ENCODE results near the gene TMIE. TPM values are rescaled to one million over a fixed set of nuclear protein-coding genes. Genes with fewer than 3 reads are reported as not detected.

TMIE gene
- total and polyA plus RNA-seq, 2 donors (not counting 1 experiment from before 2014, with no cell fraction given): 0.27 to 2.0 TPM

- Histone ChIP-seq H3K27me3 (ENCODE audit: control insufficient read depth, insufficient read depth, low read length) (no peaks in the 10 kb centered on the region), H3K9ac (ENCODE audit: insufficient read depth, low read length) (no peak overlapping the region), H3K4me3 (replicated peaks in 1 of 4; ENCODE audit: control extremely low read depth in 1 of 4, insufficient read depth in 1 of 4, low read depth in 3 of 4, low read length in 4 of 4) (no peak overlapping the region), H3K4me2 (ENCODE audit: extremely low read depth, insufficient read depth, low read length) (no peak overlapping the region), H3K79me2 (ENCODE audit: control insufficient read depth, insufficient read depth, low read length) (no peaks in the 10 kb centered on the region), H3K27ac (ENCODE audit: insufficient read depth, low read length) (no peak overlapping the region), H3K4me1 (ENCODE audit: control insufficient read depth, extremely low read depth, insufficient read depth, low read length) (no peaks in the 10 kb centered on the region), H4K20me1 (ENCODE audit: control insufficient read depth, extremely low read depth, insufficient read depth, low read length) (no peaks in the 10 kb centered on the region), H3K36me3 (ENCODE audit: control insufficient read depth, insufficient read depth, low read length) (no peaks in the 10 kb centered on the region), H2AFZ (ENCODE audit: low read length) (no peak overlapping the region), H3K9me3 (ENCODE audit: control insufficient read depth, insufficient read depth, low read depth, low read length) (no peaks in the 10 kb centered on the region)
- DNase-seq (ENCODE audit: low read depth in 2 of 2): no peak
- no peak for TF ChIP-seq EZH2 (IDR thresholded peaks at IDR 0.05; ENCODE audit: low read length, missing control alignments)
- TF ChIP-seq CTCF (conservative IDR thresholded peaks at IDR 0.05 in 1 of 2, IDR thresholded peaks at IDR 0.05 in 1 of 2; ENCODE audit: low read depth in 1 of 2, low read length in 2 of 2): no peak
Measured at GRCh38 chr3:46666453-46666845, 34.7 kb upstream of the TMIE start.

GRCh38 chr3:46667061-46667621 is 34.1 kb upstream of the TMIE start:
- H2AFZ ChIP-seq (ENCODE audit: low read length): no peak overlapping the region

GRCh38 chr3:46667657-46668056 is 33.5 kb upstream of the TMIE start:
- no peak for DNase-seq (ENCODE audit: low read depth in 2 of 2)
- Histone ChIP-seq H2AFZ (ENCODE audit: low read length) (no peak overlapping the region), H3K9me3 (ENCODE audit: control insufficient read depth, insufficient read depth, low read depth, low read length) (no peaks in the 10 kb centered on the region), H4K20me1 (ENCODE audit: control insufficient read depth, extremely low read depth, insufficient read depth, low read length) (no peaks in the 10 kb centered on the region), H3K4me2 (ENCODE audit: extremely low read depth, insufficient read depth, low read length) (no peak overlapping the region), H3K4me1 (ENCODE audit: control insufficient read depth, extremely low read depth, insufficient read depth, low read length) (no peaks in the 10 kb centered on the region), H3K27me3 (ENCODE audit: control insufficient read depth, insufficient read depth, low read length) (no peaks in the 10 kb centered on the region), H3K79me2 (ENCODE audit: control insufficient read depth, insufficient read depth, low read length) (no peaks in the 10 kb centered on the region), H3K27ac (ENCODE audit: insufficient read depth, low read length) (no peak overlapping the region), H3K36me3 (ENCODE audit: control insufficient read depth, insufficient read depth, low read length) (no peaks in the 10 kb centered on the region), H3K4me3 (replicated peaks in 1 of 4; ENCODE audit: control extremely low read depth in 1 of 4, insufficient read depth in 1 of 4, low read depth in 3 of 4, low read length in 4 of 4) (no peak overlapping the region), H3K9ac (ENCODE audit: insufficient read depth, low read length) (no peak overlapping the region)
- no peak for TF ChIP-seq CTCF (conservative IDR thresholded peaks at IDR 0.05 in 1 of 2, IDR thresholded peaks at IDR 0.05 in 1 of 2; ENCODE audit: low read depth in 1 of 2, low read length in 2 of 2)

More at GRCh38 chr3:46667061-46667621, 34.1 kb upstream of the TMIE start:
- no peak for DNase-seq (ENCODE audit: low read depth in 2 of 2)
- Histone ChIP-seq H3K27ac (ENCODE audit: insufficient read depth, low read length) (no peak overlapping the region), H3K4me2 (ENCODE audit: extremely low read depth, insufficient read depth, low read length) (no peak overlapping the region), H3K9ac (ENCODE audit: insufficient read depth, low read length) (no peak overlapping the region), H3K36me3 (ENCODE audit: control insufficient read depth, insufficient read depth, low read length) (no peaks in the 10 kb centered on the region), H3K4me3 (replicated peaks in 1 of 4; ENCODE audit: control extremely low read depth in 1 of 4, insufficient read depth in 1 of 4, low read depth in 3 of 4, low read length in 4 of 4) (no peak overlapping the region), H3K4me1 (ENCODE audit: control insufficient read depth, extremely low read depth, insufficient read depth, low read length) (no peaks in the 10 kb centered on the region), H3K27me3 (ENCODE audit: control insufficient read depth, insufficient read depth, low read length) (no peaks in the 10 kb centered on the region), H3K9me3 (ENCODE audit: control insufficient read depth, insufficient read depth, low read depth, low read length) (no peaks in the 10 kb centered on the region), H3K79me2 (ENCODE audit: control insufficient read depth, insufficient read depth, low read length) (no peaks in the 10 kb centered on the region), H4K20me1 (ENCODE audit: control insufficient read depth, extremely low read depth, insufficient read depth, low read length) (no peaks in the 10 kb centered on the region)
- no peak for TF ChIP-seq EZH2 (IDR thresholded peaks at IDR 0.05; ENCODE audit: low read length, missing control alignments)
- no peak for TF ChIP-seq CTCF (conservative IDR thresholded peaks at IDR 0.05 in 1 of 2, IDR thresholded peaks at IDR 0.05 in 1 of 2; ENCODE audit: low read depth in 1 of 2, low read length in 2 of 2)

Measured in fibroblast of lung (primary cell).